Glomerular visceral epithelial cell (primary cell): Measurements from ENCODE around the gene DOCK10.

ENCODE experiments used
- DNase-seq: peaks from one replicate; pipeline ENCODE4 v3.0.0-alpha.2; 2016; ENCODE audit errors: extremely low spot score

Gene DOCK10

GRCh38 chr2:225011585-225011984, 30.7 kb downstream of the DOCK10 start:
- DNase-seq, result no peak

GRCh38 chr2:225010804-225011203, 31.5 kb downstream of the DOCK10 start:
- peak; percentile 52 for DNase-seq

- DNase-seq, result peak; percentile 81
These were observed 32.5 kb downstream of the DOCK10 start for GRCh38 chr2:225009768-225010167.

- no peak for DNase-seq
These were observed 33.3 kb downstream of the DOCK10 start for GRCh38 chr2:225008935-225009334.

GRCh38 chr2:225008179-225008856, 34.0 kb downstream of the DOCK10 start:
- no peak for DNase-seq

- no peak for DNase-seq
These were observed 35.5 kb downstream of the DOCK10 start for GRCh38 chr2:225006730-225007129.

GRCh38 chr2:225004597-225004996, 37.7 kb downstream of the DOCK10 start:
- DNase-seq, result peak; percentile 72

- DNase-seq, result peak; percentile 96
These were observed 39.6 kb downstream of the DOCK10 start for GRCh38 chr2:225002656-225003045.

GRCh38 chr2:225002039-225002655, 40.1 kb downstream of the DOCK10 start:
- DNase-seq, result peak; percentile 57

- DNase-seq, result no peak
These were observed 42.5 kb downstream of the DOCK10 start for GRCh38 chr2:224999754-225000153.

GRCh38 chr2:224999321-224999720, 42.9 kb downstream of the DOCK10 start:
- no peak for DNase-seq

GRCh38 chr2:224997802-224998201, 44.5 kb downstream of the DOCK10 start:
- DNase-seq, result no peak

GRCh38 chr2:224995419-224995818, 46.8 kb downstream of the DOCK10 start:
- no peak for DNase-seq

GRCh38 chr2:224994242-224994823, 47.9 kb downstream of the DOCK10 start:
- no peak for DNase-seq

- DNase-seq, result no peak
These were observed 51.6 kb downstream of the DOCK10 start for GRCh38 chr2:224990710-224991109.

GRCh38 chr2:224987733-224988132, 54.5 kb downstream of the DOCK10 start:
- no peak for DNase-seq

- DNase-seq, result no peak
These were observed 55.8 kb downstream of the DOCK10 start for GRCh38 chr2:224986477-224986876.

GRCh38 chr2:224984637-224985036, 57.6 kb downstream of the DOCK10 start:
- DNase-seq, result no peak

GRCh38 chr2:224983712-224984554, 58.3 kb downstream of the DOCK10 start:
- DNase-seq, result no peak

GRCh38 chr2:224982910-224983711, 59.2 kb downstream of the DOCK10 start:
- no peak for DNase-seq

- no peak for DNase-seq
These were observed 60.0 kb downstream of the DOCK10 start for GRCh38 chr2:224982226-224982625.
